HG02870 (cell line): Measurements from ENCODE around the gene SLC10A3.
A peak's percentile ranks its signal among the peaks of the same experiment; 100 is the strongest.

Experiments used
- ATAC-seq: cut with Tn5 transposase; IDR thresholded peaks from one replicate; pipeline ENCODE4 v1.9.1; 2021; ENCODE audit warnings: mild to moderate bottlenecking, moderate library complexity; ENCODE audit not compliant: unreplicated experiment

SLC10A3 gene

GRCh38 chrX:154490414-154491083 is at the start of gene SLC10A3:
Gene SLC10A3 (minus strand): TSS chrX:154490629. CDS start chrX:154488940, 1,689 bp downstream.
- peak; percentile 67 for ATAC-seq

GRCh38 chrX:154539077-154539476 is 48.6 kb upstream of the SLC10A3 start:
- no peak for ATAC-seq

GRCh38 chrX:154535892-154536291 is 45.5 kb upstream of the SLC10A3 start:
- ATAC-seq: no peak

- peak; percentile 89 for ATAC-seq
These were observed 44.3 kb upstream of the SLC10A3 start for GRCh38 chrX:154534526-154535322.

GRCh38 chrX:154532690-154533089 is 42.3 kb upstream of the SLC10A3 start:
- ATAC-seq: no peak

GRCh38 chrX:154531626-154532025 is 41.2 kb upstream of the SLC10A3 start:
- no peak for ATAC-seq

GRCh38 chrX:154530286-154530685 is 39.9 kb upstream of the SLC10A3 start:
- no peak for ATAC-seq

GRCh38 chrX:154529206-154529612 is 38.8 kb upstream of the SLC10A3 start:
- ATAC-seq: no peak

GRCh38 chrX:154526901-154527675 is 36.7 kb upstream of the SLC10A3 start:
- peak; percentile 59 for ATAC-seq

GRCh38 chrX:154525606-154526490 is 35.4 kb upstream of the SLC10A3 start:
- no peak for ATAC-seq

- ATAC-seq: no peak
These were observed 29.0 kb upstream of the SLC10A3 start for GRCh38 chrX:154519389-154519788.

GRCh38 chrX:154517101-154517781 is 26.8 kb upstream of the SLC10A3 start:
- ATAC-seq: no peak

GRCh38 chrX:154516656-154517100 is 26.2 kb upstream of the SLC10A3 start:
- peak; percentile 6 for ATAC-seq

- peak; percentile 76 for ATAC-seq
These were observed 25.7 kb upstream of the SLC10A3 start, which contains the start of gene FAM3A for GRCh38 chrX:154515966-154516655. Gene FAM3A (minus strand): TSS chrX:154516232. CDS start chrX:154515772, 460 bp downstream.

GRCh38 chrX:154515090-154515965 is 24.9 kb upstream of the SLC10A3 start:
- peak; percentile 10 for ATAC-seq

- no peak for ATAC-seq
These were observed 23.3 kb upstream of the SLC10A3 start for GRCh38 chrX:154513716-154514115.

GRCh38 chrX:154512879-154513553 is 22.6 kb upstream of the SLC10A3 start:
- ATAC-seq: no peak

- ATAC-seq: no peak
These were observed 21.3 kb upstream of the SLC10A3 start for GRCh38 chrX:154511761-154512160.
